K562 (cell line): ENCODE data around the gene SIDT2. TPM values are rescaled to one million over a fixed set of nuclear protein-coding genes. Genes with fewer than 3 reads are reported as not detected.

Experiments used
- C11orf30 ChIP-seq: fragments of 450-650 bp; IDR thresholded peaks from 2 replicates; pipeline ENCODE4 v1.6.1; 2016; ENCODE audit warnings: low read depth, mild to moderate bottlenecking
- CHD2 ChIP-seq: IDR thresholded peaks from 2 replicates; pipeline ENCODE4 v1.6.1; 2011; ENCODE audit warnings: low read depth, low read length
- DPF2 ChIP-seq: fragments of 450-650 bp; IDR thresholded peaks from 2 replicates; pipeline ENCODE4 v1.6.1; 2016
- GATAD2B ChIP-seq: fragments of 450-650 bp; IDR thresholded peaks from 2 replicates; pipeline ENCODE4 v1.6.1; 2017; ENCODE audit warnings: mild to moderate bottlenecking, borderline replicate concordance
- HDAC2 ChIP-seq: fragments of 450-650 bp; IDR thresholded peaks from 2 replicates; pipeline ENCODE4 v1.6.1; 2016; ENCODE audit warnings: mild to moderate bottlenecking
- IRF2 ChIP-seq: sonication (generic); formaldehyde crosslinking; IDR thresholded peaks from 2 replicates; pipeline ENCODE4 v1.8.1; 2022; ENCODE audit warnings: mild to moderate bottlenecking, missing genetic modification reagents
- MAZ ChIP-seq, 2 experiments: fragments of 450-650 bp in 1 of 2; sonication (generic) in 1 of 2; formaldehyde crosslinking; IDR thresholded peaks in 1 of 2; conservative IDR thresholded peaks in 1 of 2; 2 replicates each; pipeline versions ENCODE4 v1.4.0 to v1.5.0; 2020; ENCODE audit warnings: mild to moderate bottlenecking in 1 of 2, missing genetic modification reagents in 1 of 2
- MTA2 ChIP-seq: fragments of 450-650 bp; IDR thresholded peaks from 2 replicates; pipeline ENCODE4 v1.6.1; 2016; ENCODE audit warnings: low read depth
- POLR2AphosphoS5 ChIP-seq: IDR thresholded peaks from 2 replicates; pipeline ENCODE4 v1.6.1; 2011; ENCODE audit warnings: mild to moderate bottlenecking, low read depth, low read length, moderate library complexity; ENCODE audit not compliant: control insufficient read depth, insufficient read depth
- RB1 ChIP-seq: fragments of 450-650 bp; IDR thresholded peaks from 2 replicates; pipeline ENCODE4 v1.6.1; 2017; ENCODE audit warnings: low read depth, mild to moderate bottlenecking
- RBM25 ChIP-seq: fragments of 200-400 bp; formaldehyde crosslinking; IDR thresholded peaks from 2 replicates; pipeline ENCODE4 v1.6.1; 2018; ENCODE audit warnings: low read length, low read depth, moderate library complexity; ENCODE audit not compliant: severe bottlenecking
- SIN3B ChIP-seq: fragments of 450-650 bp; IDR thresholded peaks from 2 replicates; pipeline ENCODE4 v1.6.1; 2017; ENCODE audit warnings: low read depth, mild to moderate bottlenecking, moderate library complexity
- SNIP1 ChIP-seq: fragments of 450-650 bp; IDR thresholded peaks from 2 replicates; pipeline ENCODE4 v1.7.1; 2017; ENCODE audit warnings: low read depth, mild to moderate bottlenecking
- TFAM ChIP-seq: fragments of 250-450 bp; sonication (Bioruptor Pico); conservative IDR thresholded peaks from 2 replicates; pipeline ENCODE4 v1.5.0; 2021; ENCODE audit warnings: mild to moderate bottlenecking, moderate library complexity
- ZFP36 ChIP-seq: fragments of 150-350 bp; IDR thresholded peaks from 2 replicates; pipeline ENCODE4 v1.6.1; 2018; ENCODE audit warnings: low read length, low read depth; ENCODE audit not compliant: partially characterized antibody
- polyA plus RNA-seq, 8 experiments: library from polyadenylated mRNA; depleted of rRNA in 4 of 8; stranded (reverse) in 5 of 8; unstranded in 3 of 8; fragments of >200 nt; fragmentation: Nextera tagmentation in 2 of 8; fragmentation: Illumina TruSeq in 1 of 8; extraction: Ambion mirVana in 2 of 8; extraction: Trizol in 1 of 8; gene quantifications; 2 replicates each; pipeline versions ENCODE4 v1.2.1 to v1.2.3, GENCODE V29; 2011 to 2014; ENCODE audit warnings: inconsistent platforms in 1 of 8, missing spikeins in 1 of 8
- total RNA-seq, 7 experiments: library from RNA; depleted of rRNA in 6 of 7; stranded (reverse); fragments of >200 nt in 6 of 7; fragmentation: Illumina TruSeq in 2 of 7; extraction: Trizol in 2 of 7; gene quantifications; 2 replicates each; pipeline versions ENCODE4 v1.2.1 to v1.2.3, GENCODE V29; 2011 to 2021; ENCODE audit warnings: low replicate concordance in 1 of 7
- TF ChIP-seq, protein P1 (sequence below): fragments of 450-650 bp; conservative IDR thresholded peaks from 2 replicates; pipeline ENCODE4 v1.6.1; 2016; ENCODE audit warnings: missing genetic modification characterization, low read depth, mild to moderate bottlenecking, missing compliant biosample characterization, moderate library complexity
- TF ChIP-seq, protein P2 (sequence below): IDR thresholded peaks from 2 replicates; pipeline ENCODE4 v1.6.1; 2012; ENCODE audit warnings: low read depth, low read length, improper control_type of control experiment, borderline replicate concordance
- TF ChIP-seq, protein P3 (sequence below), 2 experiments: fragments of 250-450 bp in 1 of 2; fragments of 450-650 bp in 1 of 2; sonication (Bioruptor Pico) in 1 of 2; IDR thresholded peaks; 2 replicates each; pipeline versions ENCODE4 v1.6.1 to v1.8.0; 2016 to 2021; ENCODE audit warnings: mild to moderate bottlenecking in 2 of 2, moderate library complexity in 2 of 2, missing compliant biosample characterization in 1 of 2, missing genetic modification characterization in 1 of 2
- TF ChIP-seq, protein P4 (sequence below), 2 experiments: fragments of 200-800 bp in 1 of 2; sonication (Bioruptor generic) in 1 of 2; sonication (generic) in 1 of 2; formaldehyde crosslinking in 1 of 2; IDR thresholded peaks in 1 of 2; conservative IDR thresholded peaks in 1 of 2; 2 replicates each; pipeline versions ENCODE4 v1.5.0 to v1.6.1; 2016 to 2020; ENCODE audit warnings: missing compliant biosample characterization in 1 of 2, missing genetic modification characterization in 1 of 2, missing genetic modification reagents in 1 of 2
- TF ChIP-seq, protein P5 (sequence below): fragments of 450-650 bp; IDR thresholded peaks from 2 replicates; pipeline ENCODE4 v1.6.1; 2016

The SIDT2 gene
- total and polyA plus RNA-seq, 9 of the 15 experiments (the other 6 are each of a cell fraction or from before 2014, with no cell fraction given), result 2.4 to 20.2 (median 6.5) TPM

DNA sequence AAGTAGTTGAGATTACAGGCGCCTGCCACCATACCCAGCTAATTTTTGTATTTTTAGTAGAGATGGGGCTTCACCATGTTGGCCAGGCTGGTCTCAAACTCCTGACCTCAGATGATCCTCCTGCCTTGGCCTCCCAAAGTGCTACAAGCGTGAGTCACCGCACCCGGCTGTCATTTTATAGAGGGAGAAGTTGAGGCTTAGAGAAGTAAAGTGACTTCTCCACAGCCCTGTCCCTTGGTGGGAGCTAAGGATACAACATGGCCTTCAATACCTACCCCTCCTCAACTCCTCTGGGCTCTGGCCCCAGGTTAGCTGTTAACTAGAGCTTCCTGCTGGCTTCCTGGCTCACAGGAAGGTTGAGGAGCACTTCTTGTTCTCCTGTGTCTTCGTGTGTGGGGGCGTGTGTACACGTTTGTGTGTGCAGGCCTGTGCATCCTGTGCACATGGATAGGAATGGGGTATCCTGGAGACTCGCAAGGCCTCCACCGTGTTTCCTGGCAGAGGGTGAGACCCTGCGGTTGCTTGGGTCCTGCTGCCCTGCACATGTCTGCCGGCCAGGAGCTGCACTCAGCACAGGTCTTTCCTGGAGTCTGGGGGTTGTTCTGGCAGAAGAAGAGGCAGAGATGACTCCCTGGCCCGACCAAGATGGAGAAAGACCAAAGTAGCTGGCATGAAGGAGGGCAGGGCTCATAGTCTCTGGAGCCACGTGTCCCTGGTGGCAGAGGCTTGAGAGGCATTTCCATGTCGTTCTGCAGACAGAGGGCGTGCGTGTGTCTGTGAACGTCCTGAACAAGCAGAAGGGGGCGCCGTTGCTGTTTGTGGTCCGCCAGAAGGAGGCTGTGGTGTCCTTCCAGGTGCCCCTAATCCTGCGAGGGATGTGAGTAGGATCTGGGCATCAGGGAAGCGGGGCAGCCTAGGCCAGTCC is 2.4 kb downstream of the SIDT2 start (continued):
- TF ChIP-seq, protein P1, sequence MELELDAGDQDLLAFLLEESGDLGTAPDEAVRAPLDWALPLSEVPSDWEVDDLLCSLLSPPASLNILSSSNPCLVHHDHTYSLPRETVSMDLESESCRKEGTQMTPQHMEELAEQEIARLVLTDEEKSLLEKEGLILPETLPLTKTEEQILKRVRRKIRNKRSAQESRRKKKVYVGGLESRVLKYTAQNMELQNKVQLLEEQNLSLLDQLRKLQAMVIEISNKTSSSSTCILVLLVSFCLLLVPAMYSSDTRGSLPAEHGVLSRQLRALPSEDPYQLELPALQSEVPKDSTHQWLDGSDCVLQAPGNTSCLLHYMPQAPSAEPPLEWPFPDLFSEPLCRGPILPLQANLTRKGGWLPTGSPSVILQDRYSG (tag), result no peak
- TF ChIP-seq DPF2, result no peak; the same call in 1 of the 2 replicates
- TF ChIP-seq, protein P2, sequence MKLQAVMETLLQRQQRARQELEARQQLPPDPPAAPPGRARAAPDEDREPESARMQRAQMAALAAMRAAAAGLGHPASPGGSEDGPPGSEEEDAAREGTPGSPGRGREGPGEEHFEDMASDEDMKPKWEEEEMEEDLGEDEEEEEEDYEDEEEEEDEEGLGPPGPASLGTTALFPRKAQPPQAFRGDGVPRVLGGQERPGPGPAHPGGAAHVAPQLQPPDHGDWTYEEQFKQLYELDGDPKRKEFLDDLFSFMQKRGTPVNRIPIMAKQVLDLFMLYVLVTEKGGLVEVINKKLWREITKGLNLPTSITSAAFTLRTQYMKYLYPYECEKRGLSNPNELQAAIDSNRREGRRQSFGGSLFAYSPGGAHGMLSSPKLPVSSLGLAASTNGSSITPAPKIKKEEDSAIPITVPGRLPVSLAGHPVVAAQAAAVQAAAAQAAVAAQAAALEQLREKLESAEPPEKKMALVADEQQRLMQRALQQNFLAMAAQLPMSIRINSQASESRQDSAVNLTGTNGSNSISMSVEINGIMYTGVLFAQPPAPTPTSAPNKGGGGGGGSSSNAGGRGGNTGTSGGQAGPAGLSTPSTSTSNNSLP, result no peak
- no peak for TF ChIP-seq IRF2
- no peak for TF ChIP-seq RBM25
- no peak for TF ChIP-seq MTA2
- no peak for TF ChIP-seq CHD2
- no peak for TF ChIP-seq TFAM (CRISPR knock-in tag)
- 0 out of 2 replicates have a peak, but pooled peaks have one; percentile 41 for TF ChIP-seq HDAC2
- TF ChIP-seq, protein P3, sequence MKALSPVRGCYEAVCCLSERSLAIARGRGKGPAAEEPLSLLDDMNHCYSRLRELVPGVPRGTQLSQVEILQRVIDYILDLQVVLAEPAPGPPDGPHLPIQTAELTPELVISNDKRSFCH (CRISPR knock-in tag; IDR thresholded peaks at IDR 0.05), result no peak
- TF ChIP-seq, protein P3 (tag; IDR thresholded peaks at IDR 0.05), result no peak
- no peak for TF ChIP-seq SNIP1
- 0 out of 2 replicates have a peak, but pooled peaks have one; percentile 30 for TF ChIP-seq POLR2AphosphoS5
- no peak for TF ChIP-seq ZFP36
- TF ChIP-seq RB1, result peak; percentile 60
- no peak for TF ChIP-seq GATAD2B
- 0 out of 4 replicates have a peak, but pooled peaks of 1 of the 2 experiments have one; percentile 39 for TF ChIP-seq MAZ (CRISPR knock-in tag; conservative IDR thresholded peaks at IDR 0.05 in 1 of 2, IDR thresholded peaks at IDR 0.05 in 1 of 2)
- TF ChIP-seq, protein P4, sequence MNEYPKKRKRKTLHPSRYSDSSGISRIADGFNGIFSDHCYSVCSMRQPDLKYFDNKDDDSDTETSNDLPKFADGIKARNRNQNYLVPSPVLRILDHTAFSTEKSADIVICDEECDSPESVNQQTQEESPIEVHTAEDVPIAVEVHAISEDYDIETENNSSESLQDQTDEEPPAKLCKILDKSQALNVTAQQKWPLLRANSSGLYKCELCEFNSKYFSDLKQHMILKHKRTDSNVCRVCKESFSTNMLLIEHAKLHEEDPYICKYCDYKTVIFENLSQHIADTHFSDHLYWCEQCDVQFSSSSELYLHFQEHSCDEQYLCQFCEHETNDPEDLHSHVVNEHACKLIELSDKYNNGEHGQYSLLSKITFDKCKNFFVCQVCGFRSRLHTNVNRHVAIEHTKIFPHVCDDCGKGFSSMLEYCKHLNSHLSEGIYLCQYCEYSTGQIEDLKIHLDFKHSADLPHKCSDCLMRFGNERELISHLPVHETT (CRISPR knock-in tag; conservative IDR thresholded peaks at IDR 0.05 in 1 of 2, IDR thresholded peaks at IDR 0.05 in 1 of 2), result no peak
- no peak for TF ChIP-seq SIN3B
- TF ChIP-seq C11orf30, result no peak
- TF ChIP-seq, protein P5, sequence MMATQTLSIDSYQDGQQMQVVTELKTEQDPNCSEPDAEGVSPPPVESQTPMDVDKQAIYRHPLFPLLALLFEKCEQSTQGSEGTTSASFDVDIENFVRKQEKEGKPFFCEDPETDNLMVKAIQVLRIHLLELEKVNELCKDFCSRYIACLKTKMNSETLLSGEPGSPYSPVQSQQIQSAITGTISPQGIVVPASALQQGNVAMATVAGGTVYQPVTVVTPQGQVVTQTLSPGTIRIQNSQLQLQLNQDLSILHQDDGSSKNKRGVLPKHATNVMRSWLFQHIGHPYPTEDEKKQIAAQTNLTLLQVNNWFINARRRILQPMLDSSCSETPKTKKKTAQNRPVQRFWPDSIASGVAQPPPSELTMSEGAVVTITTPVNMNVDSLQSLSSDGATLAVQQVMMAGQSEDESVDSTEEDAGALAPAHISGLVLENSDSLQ, result 0 out of 2 replicates have a peak, but pooled peaks have one; percentile 9
